Right ventricle myocardium inferior (tissue), 1 donor: ENCODE results near the gene CNPY4. TPM values are rescaled to one million over a fixed set of nuclear protein-coding genes. Genes with fewer than 3 reads are reported as not detected.

Experiments used
- ATAC-seq: fragments of 200-7000 bp; cut with Tn5 transposase; one replicate; pipeline ENCODE4 v1.9.1; 2020; ENCODE audit warnings: mild to moderate bottlenecking, moderate library complexity
- DNase-seq: peaks from one replicate; pipeline ENCODE4 v3.0.0; 2021; ENCODE audit errors: missing footprints
- intact Hi-C: fragments of 100-400 bp; cut with DNase I; formaldehyde crosslinking; loops from one replicate; pipeline ENCODE4 v1.11.0; 2022
- total RNA-seq: library from RNA; stranded (reverse); fragmentation: NEBNext Ultra II Directional; extraction: Animal tissue kit (Norgen Biotek cat#: 25700); gene quantifications from one replicate; pipeline ENCODE4 v1.2.1, GENCODE V29; 2021
- donor health status: DM: no; HTN: yes; CAD: no; lungs with severe emphysema.

The CNPY4 gene
- total RNA-seq, 1 donor from 2014 or later: 10.6 TPM

- intact Hi-C loops: no loop called here
- DNase-seq (no peak), ATAC-seq (no peak)
These were observed 36.3 kb downstream of the CNPY4 start for GRCh38 chr7:100155553-100156317.

GRCh38 chr7:100156331-100157068 lies 37.1 kb downstream of the CNPY4 start:
- intact Hi-C loops: no loop called here
- no peak for DNase-seq
- no peak for ATAC-seq

DNA sequence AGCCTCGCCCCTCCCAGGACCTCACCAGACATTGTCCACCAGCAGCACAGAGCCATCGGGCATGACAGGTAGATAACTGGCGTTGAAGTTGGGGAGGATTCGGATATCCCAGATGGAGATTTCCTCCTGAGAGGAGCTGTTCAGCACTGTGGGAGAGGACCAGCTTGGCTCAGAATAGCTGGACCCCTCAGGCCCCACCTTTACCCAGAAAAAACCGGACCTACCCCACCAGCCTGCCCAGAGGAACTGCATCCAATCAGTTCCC lies 37.6 kb downstream of the CNPY4 start:
- DNase-seq (no peak), ATAC-seq (no peak)
- intact Hi-C loops: no loop called here

DNA sequence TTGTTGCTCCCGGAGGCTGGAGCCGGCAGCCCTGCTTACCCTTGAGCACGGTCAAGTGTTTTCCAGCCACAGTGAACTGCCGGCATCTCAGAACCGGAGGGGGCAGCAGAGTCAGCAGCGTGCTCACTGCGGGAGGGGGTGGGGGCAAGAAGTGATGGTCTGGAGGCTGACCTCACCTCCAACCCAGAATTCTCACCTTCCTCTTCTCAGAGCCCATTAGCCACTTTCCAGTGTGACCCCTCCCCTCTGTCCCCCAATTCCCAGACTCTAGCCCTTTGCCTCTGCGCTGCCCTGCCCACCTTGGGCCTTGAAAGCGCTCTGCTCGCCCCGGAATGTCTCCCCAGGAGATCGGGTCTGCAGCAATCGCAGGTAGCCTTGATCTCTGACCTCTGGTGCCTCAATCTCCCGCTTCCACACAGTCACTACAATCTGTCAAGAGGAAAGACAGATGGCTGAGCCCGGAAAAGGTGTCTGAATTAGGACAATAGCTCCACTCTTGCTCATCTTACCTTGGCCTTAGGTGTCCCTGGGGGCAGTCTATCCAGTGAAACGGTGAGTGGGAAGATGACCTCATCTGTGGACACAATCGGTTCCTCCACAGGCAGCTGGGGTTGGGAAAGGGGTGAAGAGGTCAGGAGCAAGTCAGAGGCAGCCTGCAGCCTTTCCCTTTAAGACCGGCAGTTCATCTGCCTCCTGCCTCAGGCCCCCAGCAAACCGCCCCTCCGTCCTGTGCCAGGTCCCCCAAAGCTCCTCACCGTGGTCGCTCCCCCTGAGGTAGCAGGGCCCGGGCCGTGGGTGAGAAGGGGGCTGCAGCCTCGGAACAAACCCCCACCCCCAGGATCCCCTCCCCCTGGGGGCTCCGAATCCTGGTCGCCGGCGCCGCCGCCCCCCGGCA lies 38.1 kb downstream of the CNPY4 start:
- intact Hi-C loops: no loop called here
- no peak for DNase-seq

GRCh38 chr7:100158229-100159098 lies 39.0 kb downstream of the CNPY4 start, which contains the start of gene TRAPPC14:
Gene TRAPPC14 (minus strand): TSS chr7:100158723. CDS start chr7:100158499, 224 bp downstream.
- intact Hi-C loops: no loop called here
- DNase-seq (peak; percentile 97), ATAC-seq (peak; percentile 92)

More for the DNA sequence above, 38.1 kb downstream of the CNPY4 start:
- ATAC-seq: peak; percentile 18

DNA sequence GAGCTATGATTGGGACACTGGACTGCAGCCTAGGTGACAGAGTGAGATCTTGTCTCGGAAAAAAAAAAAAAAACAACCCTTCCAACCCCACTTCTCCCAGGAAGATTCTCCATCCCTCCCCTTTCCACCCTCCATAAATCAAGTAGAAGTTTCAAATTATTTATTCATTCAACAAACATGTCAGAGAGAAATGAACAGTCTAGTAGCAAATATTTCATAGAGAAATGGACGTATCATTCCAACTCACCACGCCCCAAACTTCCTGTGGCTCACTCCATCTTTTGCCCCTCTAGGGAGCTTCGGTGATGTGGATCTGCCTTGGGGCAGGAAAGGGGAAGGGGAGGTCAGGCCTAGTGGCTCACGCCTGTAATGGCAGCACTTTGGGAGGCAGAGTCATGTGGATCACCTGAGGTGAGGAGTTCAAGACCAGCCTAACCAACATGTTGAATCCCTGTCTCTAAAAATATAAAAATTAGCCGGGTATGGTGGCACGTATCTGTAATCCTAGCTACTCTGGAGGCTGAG lies 39.7 kb downstream of the CNPY4 start:
- intact Hi-C loops: no loop called here
- DNase-seq: no peak
- no peak for ATAC-seq

- ATAC-seq: no peak
- intact Hi-C loops: no loop called here
- DNase-seq: no peak
These were observed 40.6 kb downstream of the CNPY4 start for GRCh38 chr7:100160067-100160466.

GRCh38 chr7:100163006-100163531 lies 43.6 kb downstream of the CNPY4 start:
- DNase-seq (no peak), ATAC-seq (no peak)
- intact Hi-C loops: no loop called here

- DNase-seq (no peak), ATAC-seq (no peak)
- intact Hi-C loops: no loop called here
These were observed 44.4 kb downstream of the CNPY4 start for GRCh38 chr7:100163871-100164270.

- DNase-seq (no peak), ATAC-seq (no peak)
- intact Hi-C loops: no loop called here
These were observed 47.0 kb downstream of the CNPY4 start for GRCh38 chr7:100166317-100166940.

DNA sequence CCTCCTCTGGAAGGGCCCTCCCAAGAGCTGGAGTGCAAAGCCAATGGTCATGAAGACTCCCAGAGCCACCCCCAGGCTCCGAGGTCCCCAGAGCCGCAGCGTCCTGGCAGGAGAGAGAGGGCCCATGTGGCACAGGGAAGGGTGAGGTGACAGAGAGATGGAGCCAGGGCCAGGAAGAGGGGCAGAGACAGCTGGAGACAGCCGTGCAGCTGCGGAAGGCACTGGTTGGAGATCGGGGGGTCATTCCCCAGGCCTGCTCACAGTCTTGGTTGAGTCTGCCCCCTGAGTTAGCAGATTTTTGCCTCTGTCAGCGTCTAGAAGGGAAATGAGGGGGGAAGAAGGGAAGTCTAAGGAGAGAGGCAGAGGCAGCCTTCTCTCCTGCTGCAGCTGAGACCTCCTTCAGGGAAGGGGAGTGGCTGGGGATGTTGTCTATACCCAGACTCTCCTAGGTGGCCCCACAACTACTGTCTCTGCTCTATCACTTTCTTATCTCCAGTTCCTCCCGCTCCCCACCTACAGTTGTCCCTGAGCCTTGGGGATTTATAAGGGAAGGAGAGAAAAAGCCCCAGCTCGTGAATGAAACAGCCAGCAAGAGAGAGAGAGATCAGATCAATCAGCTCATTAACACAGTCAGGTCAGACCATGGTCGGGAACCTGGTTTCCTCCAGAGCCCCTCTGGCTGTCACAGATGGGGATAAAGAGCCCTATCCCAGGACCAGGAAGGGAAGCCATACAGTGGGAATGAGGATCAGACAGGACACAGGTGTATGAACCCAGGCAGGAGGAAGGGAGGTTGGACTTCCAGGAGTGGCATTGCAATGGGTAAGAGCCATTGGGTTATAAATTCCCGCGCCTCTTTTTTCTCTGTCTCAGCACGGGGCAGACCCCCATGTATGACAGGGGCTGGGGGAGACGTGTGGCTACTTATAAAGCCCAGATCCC lies 47.8 kb downstream of the CNPY4 start:
- intact Hi-C loops: no loop called here
- ATAC-seq (no peak), DNase-seq (no peak)

- intact Hi-C loops: no loop called here
- DNase-seq (no peak), ATAC-seq (peak; percentile 46)
These were observed 48.5 kb downstream of the CNPY4 start for GRCh38 chr7:100167912-100168323.

DNA sequence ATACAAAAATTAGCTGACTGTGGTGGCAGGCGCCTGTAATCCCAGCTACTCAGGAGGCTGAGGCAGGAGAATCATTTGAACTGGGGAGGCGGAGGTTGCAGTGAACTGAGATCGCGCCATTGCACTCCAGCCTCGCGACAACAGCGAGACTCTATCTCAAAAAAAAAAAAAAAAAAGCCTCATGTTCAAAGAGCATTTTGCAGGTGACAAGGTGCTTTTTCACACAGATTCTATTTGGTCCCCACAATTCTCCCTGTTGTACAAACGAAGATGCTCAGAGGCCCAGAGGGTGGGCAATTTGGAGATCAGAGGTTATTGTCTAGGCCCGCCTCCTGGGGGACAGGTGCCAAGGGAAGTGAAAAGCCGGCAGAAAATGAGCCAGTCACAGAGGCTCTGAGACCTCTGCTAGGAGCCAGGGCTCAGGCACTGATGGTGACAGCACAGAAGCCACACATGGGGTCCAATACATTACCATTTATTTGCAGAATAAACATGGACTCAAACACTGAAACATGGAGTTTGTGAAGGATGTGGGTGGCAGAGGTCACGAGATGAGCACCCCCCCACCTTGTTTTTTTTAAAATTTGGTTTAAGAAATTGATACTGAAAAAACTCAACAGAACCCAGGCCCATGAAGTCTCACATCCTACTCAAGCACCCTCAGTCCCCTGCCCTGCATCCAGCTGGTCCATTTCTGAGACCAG lies 49.9 kb downstream of the CNPY4 start:
- intact Hi-C loops: no loop called here

DNA sequence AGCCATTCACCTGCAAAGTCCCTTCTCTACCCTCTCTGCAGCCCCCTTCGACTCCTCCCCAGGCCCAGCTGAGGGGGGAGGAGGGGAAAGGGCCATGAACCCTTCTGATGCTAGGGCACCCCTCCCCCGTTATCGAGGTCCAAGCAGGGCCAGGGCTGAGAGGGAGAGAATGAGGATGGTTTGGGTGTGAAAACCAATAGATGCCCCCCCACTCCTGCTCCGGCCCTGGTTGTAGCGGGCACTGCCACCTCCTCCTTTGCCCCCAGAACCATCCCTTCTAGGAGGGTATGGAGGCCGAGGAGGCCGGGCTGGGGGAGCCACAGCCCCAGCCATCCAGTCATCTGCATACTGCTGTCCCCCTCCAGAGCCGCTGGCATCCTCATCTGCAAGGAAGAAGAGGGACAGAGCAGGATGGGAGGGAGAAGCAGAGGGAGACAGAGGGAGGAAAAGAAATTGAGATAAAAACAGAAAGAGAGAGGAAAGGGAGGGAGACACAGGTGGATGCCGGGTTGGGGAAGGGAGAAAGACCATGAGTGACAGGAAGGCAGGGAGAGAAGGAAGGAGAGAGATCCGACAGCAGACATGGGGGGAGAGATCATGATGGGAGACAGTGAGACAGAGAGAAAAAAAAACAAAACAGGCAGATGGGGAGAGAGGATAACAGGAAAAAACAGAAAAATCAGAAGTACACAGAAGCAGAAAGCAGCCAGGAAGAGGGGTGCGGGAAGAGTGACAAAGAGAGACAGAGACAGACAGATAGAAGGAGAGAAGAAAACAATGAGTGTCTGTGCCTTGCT lies 50.9 kb downstream of the CNPY4 start:
- intact Hi-C loops: no loop called here
- ATAC-seq (no peak), DNase-seq (no peak)

More for the DNA sequence above, 49.9 kb downstream of the CNPY4 start:
- DNase-seq (no peak), ATAC-seq (no peak)

DNA sequence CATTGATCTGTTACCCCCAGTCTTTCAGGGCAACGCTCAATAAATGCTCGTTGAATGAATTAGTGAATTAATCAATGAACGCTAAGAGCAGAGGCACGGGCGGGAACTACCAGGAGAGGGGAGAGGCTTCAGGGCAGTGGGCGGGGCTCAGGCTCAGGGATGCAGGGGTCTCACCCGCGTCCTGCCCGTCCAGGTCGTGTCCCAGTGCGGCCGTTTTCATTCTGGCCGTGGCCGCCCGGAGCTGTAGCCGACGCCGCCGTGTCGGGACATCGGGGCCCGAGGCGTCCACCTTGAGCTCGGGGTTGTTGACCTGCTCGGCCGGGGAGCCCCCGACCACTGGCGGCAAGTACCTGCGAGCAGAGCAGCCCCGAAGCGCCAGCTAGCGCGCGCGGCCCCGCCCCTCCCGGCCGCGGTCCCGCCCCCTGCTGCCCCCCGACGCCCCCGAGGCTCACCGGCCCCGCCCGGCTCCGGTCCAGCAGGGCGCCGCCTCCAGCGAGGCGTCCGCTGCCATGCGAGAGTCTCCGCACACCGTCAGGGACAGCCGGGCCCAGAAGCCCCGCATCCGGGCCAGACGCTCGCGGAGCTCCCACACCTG lies 51.8 kb downstream of the CNPY4 start:
- DNase-seq: no peak
- no peak for ATAC-seq
- intact Hi-C loops: no loop called here
